ENCODE measurements around the gene LRR1. TPM values are rescaled to one million over a fixed set of nuclear protein-coding genes. Genes with fewer than 3 reads are reported as not detected.

LRR1 gene
- total RNA-seq, 1 donor, result 33.4 TPM

DNA sequence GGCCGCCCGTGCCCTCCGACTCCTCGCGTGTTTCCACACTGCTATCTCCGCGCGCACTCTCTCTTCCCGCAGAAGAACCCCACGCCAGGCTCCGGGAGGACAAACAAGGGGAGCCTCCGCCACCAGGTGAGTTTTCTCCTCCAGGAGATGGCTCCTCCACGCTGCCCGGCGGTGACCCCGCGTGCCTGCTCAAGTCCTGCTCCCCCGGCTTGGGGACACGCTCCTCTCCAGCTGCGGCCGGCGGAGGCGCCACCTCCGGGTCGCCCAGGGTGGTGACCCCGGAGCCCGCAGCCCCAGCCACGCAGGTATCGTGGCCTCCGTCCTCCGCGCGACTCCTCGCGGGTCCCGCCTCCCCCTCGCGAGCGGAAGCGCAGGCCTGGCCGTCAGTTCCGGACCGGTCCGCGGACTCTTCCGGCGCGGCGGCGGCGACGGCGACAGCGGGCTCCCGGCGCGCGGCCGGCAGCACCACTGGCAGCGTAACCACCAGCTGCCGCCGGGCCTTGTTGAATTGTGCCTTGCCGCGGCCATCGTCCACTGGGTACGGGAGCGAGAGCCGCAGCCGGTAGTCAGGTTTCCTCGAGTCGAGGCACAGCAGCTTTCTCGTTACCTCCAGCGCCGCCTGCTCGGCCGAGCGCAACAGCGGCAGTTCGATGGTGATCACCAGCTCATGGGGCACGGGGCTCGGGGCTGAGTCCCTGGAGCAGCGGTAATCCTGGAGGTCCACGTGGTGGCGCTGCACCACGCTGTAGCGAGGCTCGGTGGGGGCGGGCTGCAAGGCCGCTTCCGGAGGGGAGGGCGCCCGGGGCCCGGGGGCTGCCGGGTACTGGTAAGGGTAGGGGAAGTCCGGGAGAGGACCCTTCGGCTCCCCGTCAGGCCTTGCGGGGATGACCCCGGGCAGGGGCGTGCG is 35.2 kb downstream of the LRR1 start:
- TF ChIP-seq, protein P1, sequence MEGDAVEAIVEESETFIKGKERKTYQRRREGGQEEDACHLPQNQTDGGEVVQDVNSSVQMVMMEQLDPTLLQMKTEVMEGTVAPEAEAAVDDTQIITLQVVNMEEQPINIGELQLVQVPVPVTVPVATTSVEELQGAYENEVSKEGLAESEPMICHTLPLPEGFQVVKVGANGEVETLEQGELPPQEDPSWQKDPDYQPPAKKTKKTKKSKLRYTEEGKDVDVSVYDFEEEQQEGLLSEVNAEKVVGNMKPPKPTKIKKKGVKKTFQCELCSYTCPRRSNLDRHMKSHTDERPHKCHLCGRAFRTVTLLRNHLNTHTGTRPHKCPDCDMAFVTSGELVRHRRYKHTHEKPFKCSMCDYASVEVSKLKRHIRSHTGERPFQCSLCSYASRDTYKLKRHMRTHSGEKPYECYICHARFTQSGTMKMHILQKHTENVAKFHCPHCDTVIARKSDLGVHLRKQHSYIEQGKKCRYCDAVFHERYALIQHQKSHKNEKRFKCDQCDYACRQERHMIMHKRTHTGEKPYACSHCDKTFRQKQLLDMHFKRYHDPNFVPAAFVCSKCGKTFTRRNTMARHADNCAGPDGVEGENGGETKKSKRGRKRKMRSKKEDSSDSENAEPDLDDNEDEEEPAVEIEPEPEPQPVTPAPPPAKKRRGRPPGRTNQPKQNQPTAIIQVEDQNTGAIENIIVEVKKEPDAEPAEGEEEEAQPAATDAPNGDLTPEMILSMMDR (IDR thresholded peaks at IDR 0.05; ENCODE audit: insufficient read depth, low read length), result peak; percentile 58
- DNase-seq (ENCODE audit: low read depth), result peak; percentile 93
- H3K4me3 ChIP-seq (ENCODE audit: low read depth, low read length), result peak overlapping the region; percentile 95

GRCh38 chr14:49634547-49635334 is 36.0 kb downstream of the LRR1 start, which contains the start of gene DNAAF2:
TSS of gene DNAAF2 (minus strand) at chr14:49635244. CDS start at chr14:49635149, 95 bp downstream.
- peak; percentile 65 for DNase-seq (ENCODE audit: low read depth)
- peak within 1 kb of the TSS; percentile 95 for H3K4me3 ChIP-seq (ENCODE audit: low read depth, low read length)
- TF ChIP-seq, protein P1 (IDR thresholded peaks at IDR 0.05; ENCODE audit: insufficient read depth, low read length), result no peak

GRCh38 chr14:49636866-49637265 is 38.1 kb downstream of the LRR1 start:
- TF ChIP-seq, protein P1 (IDR thresholded peaks at IDR 0.05; ENCODE audit: insufficient read depth, low read length), result no peak
- peak; percentile 39 for DNase-seq (ENCODE audit: low read depth)
- H3K4me3 ChIP-seq (ENCODE audit: low read depth, low read length), result no peak overlapping the region

GRCh38 chr14:49637534-49638078 is 38.9 kb downstream of the LRR1 start:
- TF ChIP-seq, protein P1 (IDR thresholded peaks at IDR 0.05; ENCODE audit: insufficient read depth, low read length), result no peak
- no peak for DNase-seq (ENCODE audit: low read depth)
- H3K4me3 ChIP-seq (ENCODE audit: low read depth, low read length), result no peak overlapping the region

DNA sequence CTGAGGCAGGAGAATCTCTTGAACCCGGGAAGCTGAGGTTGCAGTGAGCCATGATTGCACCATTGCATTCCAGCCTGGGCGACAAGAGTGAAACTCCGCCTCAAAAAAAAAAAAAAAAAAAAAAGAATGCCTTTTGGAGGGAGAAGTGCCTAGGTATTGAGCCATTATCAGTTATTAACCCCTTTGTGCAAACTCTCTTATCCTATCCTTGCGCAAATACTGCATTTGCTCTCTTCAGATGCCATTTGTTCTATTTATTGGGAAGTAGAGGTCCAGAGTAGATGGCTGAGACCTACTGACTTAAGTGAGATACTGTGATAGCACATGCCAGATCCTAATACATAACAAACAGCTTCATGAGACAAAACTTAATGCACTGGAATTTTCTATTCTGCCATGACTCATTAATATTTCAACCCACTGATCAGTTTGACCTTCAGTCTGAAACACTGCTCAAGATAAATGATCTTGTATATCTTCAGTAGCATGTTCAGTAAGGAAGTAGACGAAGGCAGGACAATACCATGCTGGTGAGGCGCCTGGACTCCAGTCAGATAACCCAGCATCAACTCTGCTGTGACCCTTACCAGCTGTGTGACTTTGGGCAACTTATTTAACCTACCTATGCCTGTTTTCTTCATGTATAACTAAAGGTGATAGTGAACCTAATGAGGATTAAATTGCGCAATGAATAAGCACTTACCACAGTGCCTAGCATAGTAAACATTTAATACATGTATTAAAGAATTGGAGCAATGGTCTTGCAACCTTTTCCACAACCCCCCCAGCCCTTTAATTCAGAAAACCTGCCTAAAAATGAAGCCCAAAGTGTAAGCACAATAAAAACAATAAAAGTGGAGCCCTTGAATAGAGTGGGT is 42.0 kb downstream of the LRR1 start:
- DNase-seq (ENCODE audit: low read depth), result no peak
- TF ChIP-seq, protein P1 (IDR thresholded peaks at IDR 0.05; ENCODE audit: insufficient read depth, low read length), result no peak
- no peak overlapping the region for H3K4me3 ChIP-seq (ENCODE audit: low read depth, low read length)

DNA sequence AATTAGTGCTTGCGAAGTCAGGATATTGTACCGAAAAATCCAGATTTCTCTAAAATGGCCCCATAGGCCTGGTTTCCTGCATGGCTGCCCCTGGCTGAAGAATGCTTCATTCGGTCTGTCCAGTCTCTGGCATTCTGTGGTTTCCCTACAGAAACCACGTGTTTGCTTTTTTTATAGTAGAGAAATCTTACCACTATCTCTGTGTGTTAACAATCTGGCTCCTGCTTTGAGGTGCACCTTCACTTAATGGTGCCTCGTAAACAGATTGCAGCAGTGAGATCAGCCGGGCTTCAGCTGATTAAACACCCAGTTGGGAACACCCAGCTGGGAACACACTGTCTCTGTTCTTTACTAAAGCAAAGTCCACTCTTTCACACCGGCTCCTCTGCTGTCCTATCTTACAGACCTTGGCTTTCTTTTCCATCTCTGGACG is 43.0 kb downstream of the LRR1 start:
- H3K4me3 ChIP-seq (ENCODE audit: low read depth, low read length), result no peak overlapping the region
- DNase-seq (ENCODE audit: low read depth), result no peak
- TF ChIP-seq, protein P1 (IDR thresholded peaks at IDR 0.05; ENCODE audit: insufficient read depth, low read length), result no peak
